Lung microvascular endothelial cell (primary cell): ENCODE data around the gene HIKESHI. TPM values are rescaled to one million over a fixed set of nuclear protein-coding genes. Genes with fewer than 3 reads are reported as not detected.
"Not testable (repeated sequence)": the region's sequence is repeated elsewhere in the genome, so short reads cannot be mapped to it uniquely, and the experiment has no call there.

Experiments
- DNase-seq, 2 donors: peaks; one replicate each; pipeline versions ENCODE4 v3.0.0 to v3.0.0-alpha.2; 2010; ENCODE audit warnings: low read depth in 2 of 2
- total RNA-seq: library from RNA; depleted of rRNA; stranded (reverse); fragments of >200 nt; gene quantifications from 2 replicates; pipeline ENCODE4 v1.2.1, GENCODE V29; 2014

The HIKESHI gene
- total RNA-seq, 1 donor from 2014 or later, result 72.6 TPM

- no peak for DNase-seq
These were observed 9.0 kb upstream of the HIKESHI start for GRCh38 chr11:86292912-86293616.

- no peak for DNase-seq
These were observed 8.0 kb upstream of the HIKESHI start for GRCh38 chr11:86294026-86294425.

GRCh38 chr11:86301742-86302091 lies 323 bp upstream of the HIKESHI start:
- no peak for DNase-seq

GRCh38 chr11:86303257-86303656 lies 1.2 kb downstream of the HIKESHI start:
- peak in 1 of 2 donors; percentile 7 for DNase-seq

GRCh38 chr11:86308710-86309109 lies 6.7 kb downstream of the HIKESHI start:
- DNase-seq, result not testable (repeated sequence)

GRCh38 chr11:86313793-86314192 lies 11.8 kb downstream of the HIKESHI start:
- DNase-seq, result no peak

GRCh38 chr11:86314636-86315035 lies 12.6 kb downstream of the HIKESHI start:
- DNase-seq, result no peak

- no peak for DNase-seq
These were observed 33.2 kb downstream of the HIKESHI start for GRCh38 chr11:86335131-86335767.

- DNase-seq, result no peak
These were observed 35.2 kb downstream of the HIKESHI start for GRCh38 chr11:86337227-86337626.

GRCh38 chr11:86341382-86341781 lies 39.3 kb downstream of the HIKESHI start:
- peak in 1 of 2 donors; percentile 5 for DNase-seq

GRCh38 chr11:86346513-86346912 lies 44.5 kb downstream of the HIKESHI start:
- DNase-seq, result no peak

GRCh38 chr11:86355256-86355655 lies 53.2 kb downstream of the HIKESHI start:
- DNase-seq, result no peak

GRCh38 chr11:86357412-86357811 lies 55.4 kb downstream of the HIKESHI start:
- not testable (repeated sequence) for DNase-seq

- DNase-seq, result no peak
These were observed 56.7 kb downstream of the HIKESHI start for GRCh38 chr11:86358720-86359119.

- DNase-seq, result peak; percentile 30 to 66
These were observed 58.8 kb downstream of the HIKESHI start for GRCh38 chr11:86360775-86361395.

GRCh38 chr11:86363424-86363823 lies 61.4 kb downstream of the HIKESHI start:
- DNase-seq, result no peak

GRCh38 chr11:86365546-86365945 lies 63.5 kb downstream of the HIKESHI start:
- DNase-seq, result no peak

GRCh38 chr11:86369668-86370067 lies 67.6 kb downstream of the HIKESHI start:
- no peak for DNase-seq

- no peak for DNase-seq
These were observed 68.1 kb downstream of the HIKESHI start for GRCh38 chr11:86370171-86370570.

GRCh38 chr11:86370922-86371594 lies 69.0 kb downstream of the HIKESHI start:
- peak; percentile 43 to 77 for DNase-seq

- DNase-seq, result no peak
These were observed 70.0 kb downstream of the HIKESHI start for GRCh38 chr11:86372041-86372440.

- DNase-seq, result no peak
These were observed 70.5 kb downstream of the HIKESHI start for GRCh38 chr11:86372586-86372985.
